ENCODE results near the gene CDCA4.
A peak's percentile ranks its signal among the peaks of the same experiment; 100 is the strongest.

Gene CDCA4

DNA sequence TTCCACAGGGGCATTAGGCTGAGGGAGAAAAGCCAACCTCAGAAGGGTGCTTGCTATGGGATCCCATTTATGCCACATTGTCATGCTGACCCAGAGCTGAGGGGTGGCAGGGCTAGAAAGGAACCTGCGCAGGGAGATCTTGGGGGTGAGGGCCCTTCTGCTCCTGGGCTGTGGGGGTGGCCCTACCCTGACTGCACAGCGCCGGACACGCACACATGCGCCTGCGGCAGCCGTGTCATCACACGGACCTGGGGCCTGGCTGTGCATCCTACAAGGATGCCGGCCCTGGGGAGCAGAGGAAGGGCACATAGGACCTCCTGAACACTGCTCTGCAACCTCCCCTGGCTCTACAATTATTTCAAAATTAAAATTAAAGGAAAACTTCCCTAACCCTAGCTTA lies 6.9 kb downstream of the CDCA4 start:
- H3K4me2 ChIP-seq (ENCODE audit: low read depth, low read length, poor library complexity, severe bottlenecking): peak overlapping the region; percentile 90
- peaks cover 100% of the 10 kb centered on the region for H3K79me2 ChIP-seq (ENCODE audit: insufficient read depth, low read length)
- H3F3A ChIP-seq (ENCODE audit: insufficient read depth): peaks cover 18% of the 10 kb centered on the region
- TF ChIP-seq, protein P1, sequence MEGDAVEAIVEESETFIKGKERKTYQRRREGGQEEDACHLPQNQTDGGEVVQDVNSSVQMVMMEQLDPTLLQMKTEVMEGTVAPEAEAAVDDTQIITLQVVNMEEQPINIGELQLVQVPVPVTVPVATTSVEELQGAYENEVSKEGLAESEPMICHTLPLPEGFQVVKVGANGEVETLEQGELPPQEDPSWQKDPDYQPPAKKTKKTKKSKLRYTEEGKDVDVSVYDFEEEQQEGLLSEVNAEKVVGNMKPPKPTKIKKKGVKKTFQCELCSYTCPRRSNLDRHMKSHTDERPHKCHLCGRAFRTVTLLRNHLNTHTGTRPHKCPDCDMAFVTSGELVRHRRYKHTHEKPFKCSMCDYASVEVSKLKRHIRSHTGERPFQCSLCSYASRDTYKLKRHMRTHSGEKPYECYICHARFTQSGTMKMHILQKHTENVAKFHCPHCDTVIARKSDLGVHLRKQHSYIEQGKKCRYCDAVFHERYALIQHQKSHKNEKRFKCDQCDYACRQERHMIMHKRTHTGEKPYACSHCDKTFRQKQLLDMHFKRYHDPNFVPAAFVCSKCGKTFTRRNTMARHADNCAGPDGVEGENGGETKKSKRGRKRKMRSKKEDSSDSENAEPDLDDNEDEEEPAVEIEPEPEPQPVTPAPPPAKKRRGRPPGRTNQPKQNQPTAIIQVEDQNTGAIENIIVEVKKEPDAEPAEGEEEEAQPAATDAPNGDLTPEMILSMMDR (IDR thresholded peaks at IDR 0.05; ENCODE audit: insufficient read depth, low read length, poor library complexity, severe bottlenecking): no peak
- no peak for TF ChIP-seq EZH2phosphoT487 (conservative IDR thresholded peaks at IDR 0.05; ENCODE audit: low read length)
- H4K20me1 ChIP-seq (ENCODE audit: low read depth, low read length): peaks cover 56% of the 10 kb centered on the region
- peak overlapping the region; percentile 50 for H3K27ac ChIP-seq (ENCODE audit: low read depth, low read length)
- no peak overlapping the region for H2AFZ ChIP-seq (ENCODE audit: low read depth, low read length, severe bottlenecking)
- peaks cover 8% of the 10 kb centered on the region for H3K36me3 ChIP-seq (ENCODE audit: low read length)
- H3K4me3 ChIP-seq (ENCODE audit: insufficient read depth, low read length, poor library complexity, severe bottlenecking): no peak overlapping the region
- H3K9ac ChIP-seq (ENCODE audit: low read length): peak overlapping the region; percentile 100
- H3K27me3 ChIP-seq (ENCODE audit: low read length): no peaks in the 10 kb centered on the region
- H3K9me3 ChIP-seq (ENCODE audit: insufficient read depth, low read length): no peaks in the 10 kb centered on the region
- no peaks in the 10 kb centered on the region for H3K9me2 ChIP-seq (replicated peaks; ENCODE audit: insufficient read depth, low read length)

GRCh38 chr14:105013150-105013785 lies 7.6 kb downstream of the CDCA4 start:
- Histone ChIP-seq H4K20me1 (ENCODE audit: low read depth, low read length) (peaks cover 54% of the 10 kb centered on the region), H3K9me2 (replicated peaks; ENCODE audit: insufficient read depth, low read length) (no peaks in the 10 kb centered on the region), H3K9ac (ENCODE audit: low read length) (peak overlapping the region; percentile 100), H3K27ac (ENCODE audit: low read depth, low read length) (peak overlapping the region; percentile 50), H2AFZ (ENCODE audit: low read depth, low read length, severe bottlenecking) (no peak overlapping the region), H3K4me2 (ENCODE audit: low read depth, low read length, poor library complexity, severe bottlenecking) (peak overlapping the region; percentile 90), H3K9me3 (ENCODE audit: insufficient read depth, low read length) (no peaks in the 10 kb centered on the region), H3K36me3 (ENCODE audit: low read length) (peaks cover 7% of the 10 kb centered on the region; the same call in 1 of the 2 replicates), H3K4me3 (ENCODE audit: insufficient read depth, low read length, poor library complexity, severe bottlenecking) (no peak overlapping the region), H3F3A (ENCODE audit: insufficient read depth) (peaks cover 18% of the 10 kb centered on the region), H3K27me3 (ENCODE audit: low read length) (no peaks in the 10 kb centered on the region), H3K79me2 (ENCODE audit: insufficient read depth, low read length) (peaks cover 93% of the 10 kb centered on the region)
- no peak for TF ChIP-seq EZH2phosphoT487 (conservative IDR thresholded peaks at IDR 0.05; ENCODE audit: low read length)
- TF ChIP-seq, protein P1 (IDR thresholded peaks at IDR 0.05; ENCODE audit: insufficient read depth, low read length, poor library complexity, severe bottlenecking): no peak

- Histone ChIP-seq H3K79me2 (ENCODE audit: insufficient read depth, low read length) (peaks cover 87% of the 10 kb centered on the region), H2AFZ (ENCODE audit: low read depth, low read length, severe bottlenecking) (no peak overlapping the region), H3K9me3 (ENCODE audit: insufficient read depth, low read length) (no peaks in the 10 kb centered on the region), H3K36me3 (ENCODE audit: low read length) (peaks cover 7% of the 10 kb centered on the region; the same call in 1 of the 2 replicates), H4K20me1 (ENCODE audit: low read depth, low read length) (peaks cover 48% of the 10 kb centered on the region), H3K9me2 (replicated peaks; ENCODE audit: insufficient read depth, low read length) (no peaks in the 10 kb centered on the region), H3K4me2 (ENCODE audit: low read depth, low read length, poor library complexity, severe bottlenecking) (peak overlapping the region; percentile 90), H3K27me3 (ENCODE audit: low read length) (no peaks in the 10 kb centered on the region), H3K4me3 (ENCODE audit: insufficient read depth, low read length, poor library complexity, severe bottlenecking) (no peak overlapping the region), H3K27ac (ENCODE audit: low read depth, low read length) (peak overlapping the region; percentile 50), H3F3A (ENCODE audit: insufficient read depth) (peaks cover 18% of the 10 kb centered on the region), H3K9ac (ENCODE audit: low read length) (no peak overlapping the region)
- TF ChIP-seq, protein P1 (IDR thresholded peaks at IDR 0.05; ENCODE audit: insufficient read depth, low read length, poor library complexity, severe bottlenecking): peak; percentile 39
- no peak for TF ChIP-seq EZH2phosphoT487 (conservative IDR thresholded peaks at IDR 0.05; ENCODE audit: low read length)
These were observed 8.5 kb downstream of the CDCA4 start for GRCh38 chr14:105012171-105012985.
